Suppressor macrophage (primary cell): ENCODE results near the gene RALGPS1.

Experiments used
- DNase-seq, 4 experiments: peaks; one replicate each; pipeline ENCODE4 v3.0.0-alpha.2; 2020 to 2022

The RALGPS1 gene

DNA sequence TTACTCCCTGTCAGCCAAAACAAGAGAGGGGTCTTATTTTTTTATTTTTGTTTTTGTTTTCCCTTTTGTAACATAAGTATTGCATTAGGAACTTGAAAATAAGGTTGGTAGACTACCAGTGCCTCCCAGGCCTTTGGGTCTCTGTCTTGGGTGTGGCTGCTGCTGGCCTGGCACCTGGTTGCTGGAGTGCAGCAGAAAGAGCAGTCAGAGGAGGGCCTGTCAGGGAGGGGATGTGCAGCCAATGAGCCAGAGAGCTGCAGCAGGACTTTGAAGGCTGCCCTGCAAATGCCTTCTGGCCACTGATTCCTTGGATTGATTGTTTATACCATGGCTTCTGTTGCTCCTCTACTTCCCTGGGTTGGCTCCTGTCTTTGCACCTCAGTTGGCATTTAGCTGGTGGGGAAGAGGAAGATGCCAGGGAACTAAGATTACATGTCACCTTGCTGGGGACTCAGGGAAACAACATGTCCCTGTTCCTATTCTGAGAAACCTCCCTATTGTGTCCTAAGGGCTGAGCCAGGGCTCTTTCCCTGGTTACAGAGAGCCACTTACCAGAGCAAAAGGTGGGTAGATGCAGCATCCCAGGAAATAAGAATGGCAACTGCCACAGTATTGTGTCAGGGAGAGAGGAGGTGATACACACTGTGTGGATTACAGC is 141.3 kb downstream of the RALGPS1 start:
- no peak for DNase-seq

DNA sequence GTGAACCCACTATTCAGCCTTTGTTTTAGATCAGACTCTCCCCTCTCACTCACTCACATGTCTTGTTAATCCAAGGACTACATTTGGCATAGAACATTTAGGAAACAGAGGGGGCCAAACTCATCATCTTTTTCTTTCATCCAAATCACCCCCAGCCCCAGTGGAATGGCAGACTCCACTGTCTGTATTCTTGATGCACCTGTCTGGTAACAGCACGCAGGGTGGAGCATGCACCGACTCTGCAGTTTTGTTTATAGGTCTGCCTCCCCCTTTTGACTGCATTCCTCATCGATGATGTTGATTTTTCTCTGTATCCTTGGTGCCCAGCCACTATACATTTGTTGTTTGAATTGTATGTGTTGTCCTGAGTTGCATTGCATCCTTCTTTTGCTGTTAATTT is 141.9 kb downstream of the RALGPS1 start:
- no peak for DNase-seq

DNA sequence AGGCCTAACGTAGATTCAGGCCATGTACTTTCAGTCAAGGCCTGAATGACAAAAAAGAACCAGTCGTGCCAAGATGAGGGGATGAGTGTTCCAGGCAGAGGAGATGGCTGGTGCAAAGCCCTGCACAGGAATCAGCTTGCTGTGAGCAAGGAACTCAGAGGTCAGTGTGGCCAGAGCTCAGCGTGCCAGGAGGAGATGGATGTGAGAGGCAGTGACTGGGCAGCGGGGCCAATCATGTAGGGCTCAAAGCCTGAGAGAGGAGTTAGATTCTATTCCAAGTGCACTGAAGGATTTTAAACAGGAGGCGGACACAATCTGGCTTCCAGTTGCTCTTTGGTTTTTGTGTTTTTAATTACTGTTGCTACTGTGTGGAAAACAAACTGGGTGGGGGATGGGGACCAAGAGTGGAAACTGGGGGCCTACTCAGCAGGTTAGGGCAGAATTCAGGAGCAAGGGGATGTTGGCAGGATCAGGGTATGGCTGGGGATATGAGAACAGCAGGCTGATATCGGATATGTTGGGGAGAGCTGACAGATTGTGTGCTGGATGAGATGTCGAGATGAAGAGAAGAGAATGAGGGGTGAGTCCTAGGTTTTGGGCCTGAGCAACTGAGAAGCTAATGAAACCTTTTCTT is 143.5 kb downstream of the RALGPS1 start:
- no peak for DNase-seq

DNA sequence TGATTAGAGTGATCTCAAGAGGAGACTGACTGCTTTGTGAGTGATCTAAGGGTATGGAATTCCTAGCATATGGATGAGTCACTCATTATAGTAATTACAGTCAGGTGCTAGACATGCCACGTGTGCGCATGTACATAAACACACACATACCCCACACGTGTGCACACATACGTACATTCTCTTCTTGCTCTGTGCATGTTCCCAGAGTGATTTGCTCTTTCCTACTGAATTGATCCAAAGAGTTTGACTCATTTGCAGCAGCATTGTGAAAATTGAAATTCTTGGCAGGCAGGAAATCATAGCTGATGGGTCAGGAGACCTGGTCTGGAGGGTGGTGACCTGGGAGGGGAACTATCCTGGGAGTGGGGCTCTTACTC is 144.1 kb downstream of the RALGPS1 start:
- no peak for DNase-seq

DNA sequence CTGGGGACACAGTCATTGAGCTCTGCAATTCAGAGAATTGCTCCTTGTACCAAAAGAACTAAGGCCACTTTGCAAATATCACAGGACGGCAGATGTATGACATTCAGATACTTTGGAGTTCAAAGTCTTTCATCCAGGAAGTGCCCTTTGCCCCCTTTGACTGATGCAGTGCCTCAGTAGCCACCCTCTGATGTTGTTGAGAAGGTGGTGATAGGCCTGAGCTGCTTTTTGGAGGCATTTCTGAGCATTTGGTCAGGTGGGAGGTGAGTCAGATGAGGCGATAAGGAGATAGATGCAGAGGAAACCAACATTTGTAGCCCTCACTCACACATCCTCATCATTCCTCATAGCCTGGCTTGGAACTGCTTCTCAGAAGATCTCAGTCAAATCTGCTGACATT is 144.4 kb downstream of the RALGPS1 start:
- no peak for DNase-seq

DNA sequence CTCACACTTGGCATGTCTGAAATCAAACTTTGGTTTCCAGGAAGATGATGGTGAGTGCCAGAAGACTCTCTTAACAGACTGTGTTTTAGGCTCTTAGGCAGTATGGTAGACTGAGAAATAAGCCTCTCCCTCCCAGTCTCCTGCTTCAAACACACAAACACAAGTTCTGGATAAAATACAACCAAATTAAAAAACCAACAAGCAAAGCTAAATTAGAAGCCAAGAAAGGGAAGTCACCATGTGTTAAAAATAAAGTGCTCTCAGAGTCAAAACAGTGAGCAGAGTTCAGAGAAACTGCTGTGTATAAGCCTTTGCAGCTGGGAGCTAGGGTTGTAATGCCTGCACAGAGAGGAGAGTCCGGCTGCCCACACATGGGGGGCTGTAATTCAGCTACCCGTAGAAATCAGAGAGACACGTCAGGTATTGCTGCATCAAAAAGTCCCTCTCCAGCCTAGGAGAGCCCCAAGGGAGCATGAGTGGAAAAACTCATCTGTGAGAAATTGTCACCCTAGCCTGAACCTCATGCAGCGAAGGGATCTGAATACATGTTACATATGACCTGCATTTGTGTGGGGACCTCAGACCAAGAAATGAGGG is 145.3 kb downstream of the RALGPS1 start:
- DNase-seq: no peak

DNA sequence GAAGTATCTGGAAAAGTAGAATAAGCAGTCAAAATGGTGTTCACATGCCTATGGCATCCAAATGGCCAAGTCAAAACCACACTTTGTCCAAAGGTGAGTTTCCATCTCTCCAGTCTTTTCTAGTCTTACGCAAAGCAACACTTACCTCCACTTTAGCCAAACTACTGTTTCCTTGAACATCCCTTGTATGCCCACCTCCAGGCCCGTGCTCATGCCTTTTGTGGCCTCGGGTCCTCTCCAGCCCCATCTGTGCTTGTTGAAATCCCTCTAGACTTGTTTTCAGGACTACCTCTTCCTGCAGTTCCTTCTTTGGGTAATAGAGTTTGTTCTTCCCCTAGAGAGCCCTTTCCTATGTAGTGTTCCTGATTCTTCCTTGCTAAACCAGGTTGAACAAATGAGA is 146.8 kb downstream of the RALGPS1 start:
- DNase-seq: no peak

DNA sequence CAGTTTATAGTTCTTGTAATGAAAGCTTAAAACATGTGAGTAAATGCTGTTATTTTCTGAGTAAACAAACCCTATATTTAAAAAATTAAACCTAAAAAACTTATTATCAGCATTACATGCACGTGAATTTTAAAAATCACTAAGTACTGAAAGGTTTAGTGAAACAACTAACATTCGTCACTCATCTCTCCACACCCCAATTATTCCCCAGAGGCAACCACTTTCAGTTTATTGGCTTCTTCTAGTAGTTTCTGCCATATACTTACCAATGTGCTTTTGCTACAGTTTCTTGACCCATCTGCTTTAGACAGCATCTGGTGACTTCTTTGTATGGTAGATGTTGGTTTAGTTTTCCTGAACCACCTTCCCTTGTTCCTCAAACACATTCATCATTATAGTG is 149.8 kb downstream of the RALGPS1 start:
- DNase-seq: no peak

DNA sequence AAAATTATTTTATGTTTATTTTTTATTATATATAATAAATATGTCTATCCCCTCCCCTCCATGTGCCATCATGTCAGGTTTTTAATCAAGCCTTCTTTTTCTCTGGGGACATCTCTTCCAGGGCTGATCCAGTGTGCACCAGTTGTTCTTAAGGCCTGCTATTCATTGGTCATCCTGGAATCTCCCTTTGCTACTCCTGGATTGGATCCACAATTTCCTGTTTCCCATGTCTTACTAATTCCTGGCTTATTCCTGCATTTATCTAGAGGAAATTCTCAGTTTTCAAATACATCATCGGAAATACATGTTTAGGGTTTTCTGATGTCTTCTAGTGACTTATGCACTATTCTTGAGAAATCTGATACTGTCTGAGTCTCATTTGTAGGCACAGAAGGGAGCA is 151.0 kb downstream of the RALGPS1 start:
- DNase-seq: no peak

DNA sequence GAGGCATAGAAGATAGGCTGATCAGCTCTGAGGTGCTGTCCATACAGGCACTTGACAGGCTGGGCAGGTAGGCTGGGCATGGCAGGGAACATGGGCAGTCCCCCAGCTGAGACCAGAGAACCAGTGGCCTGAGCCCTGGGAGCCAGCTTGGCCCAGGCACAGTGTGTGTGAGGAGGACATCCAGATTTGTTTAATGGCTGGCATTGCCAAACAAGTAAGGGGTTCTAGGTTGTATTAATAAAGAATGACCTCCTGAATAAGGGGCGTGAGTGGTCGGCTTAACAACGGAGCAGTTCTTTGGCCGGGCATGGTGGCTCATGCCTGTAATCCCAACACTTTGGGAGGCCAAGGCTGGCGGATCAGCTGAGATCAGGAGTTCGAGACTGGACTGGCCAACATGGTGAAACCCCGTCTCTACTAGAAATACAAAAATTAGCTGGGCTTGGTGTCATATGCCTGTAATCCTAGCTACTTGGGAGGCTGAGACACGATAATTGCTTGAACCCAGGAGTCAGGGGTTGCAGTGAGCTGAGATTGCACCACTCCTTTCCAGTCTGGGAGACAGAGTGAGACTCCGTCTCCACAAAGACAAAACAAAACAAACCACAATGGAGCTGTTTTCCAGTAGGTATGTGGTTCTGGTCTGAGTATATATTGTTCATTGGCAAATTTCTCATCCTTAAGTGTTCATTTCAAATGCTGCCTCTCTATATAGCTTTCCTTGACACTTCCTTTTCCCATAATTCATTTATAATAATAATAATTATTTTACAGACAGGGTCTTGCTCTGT is 151.7 kb downstream of the RALGPS1 start:
- DNase-seq: no peak

DNA sequence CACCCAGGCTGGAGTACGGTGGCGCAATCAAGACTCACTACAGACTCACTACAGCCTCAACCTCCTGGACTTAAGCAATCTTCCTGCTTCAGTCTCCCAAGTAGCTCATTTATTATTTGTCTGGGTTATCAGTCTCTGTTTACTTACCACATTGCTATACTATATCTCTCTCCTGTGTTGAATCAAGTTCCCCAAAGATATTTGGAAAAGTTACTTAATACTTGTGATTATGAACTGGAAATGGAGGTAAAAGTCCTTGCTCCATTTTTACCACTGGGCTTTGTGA is 152.2 kb downstream of the RALGPS1 start:
- DNase-seq: peak in 1 of 4 experiments; percentile 18

DNA sequence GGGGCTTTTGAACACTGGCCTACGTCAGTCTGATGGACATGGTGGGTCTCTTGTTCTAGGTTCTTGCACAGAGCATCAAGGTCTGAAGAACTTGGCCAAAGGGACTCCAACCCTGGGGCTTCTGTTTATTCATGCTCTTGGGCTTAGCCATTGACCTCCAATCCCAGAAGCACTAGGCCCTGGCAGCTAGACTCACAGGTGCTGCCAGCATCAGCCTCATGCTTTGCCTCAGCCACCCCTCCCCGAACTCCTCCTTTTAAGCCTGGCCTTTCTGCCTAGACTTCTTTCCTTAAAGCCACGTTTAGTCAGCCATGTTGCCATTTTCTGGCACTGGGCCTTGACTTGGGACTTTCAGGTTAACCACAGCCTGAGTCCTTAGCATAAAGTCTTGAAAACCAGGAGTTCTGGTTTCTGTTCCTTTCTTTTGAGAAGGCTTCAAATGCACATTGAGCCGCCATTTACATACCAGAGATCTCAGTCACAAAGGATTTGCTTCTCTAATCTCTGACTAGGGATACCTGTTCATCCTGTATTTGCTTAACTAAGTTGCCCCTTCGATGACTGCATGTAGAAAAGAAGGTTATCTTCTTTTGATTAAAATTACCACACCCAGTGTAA is 153.1 kb downstream of the RALGPS1 start:
- no peak for DNase-seq

DNA sequence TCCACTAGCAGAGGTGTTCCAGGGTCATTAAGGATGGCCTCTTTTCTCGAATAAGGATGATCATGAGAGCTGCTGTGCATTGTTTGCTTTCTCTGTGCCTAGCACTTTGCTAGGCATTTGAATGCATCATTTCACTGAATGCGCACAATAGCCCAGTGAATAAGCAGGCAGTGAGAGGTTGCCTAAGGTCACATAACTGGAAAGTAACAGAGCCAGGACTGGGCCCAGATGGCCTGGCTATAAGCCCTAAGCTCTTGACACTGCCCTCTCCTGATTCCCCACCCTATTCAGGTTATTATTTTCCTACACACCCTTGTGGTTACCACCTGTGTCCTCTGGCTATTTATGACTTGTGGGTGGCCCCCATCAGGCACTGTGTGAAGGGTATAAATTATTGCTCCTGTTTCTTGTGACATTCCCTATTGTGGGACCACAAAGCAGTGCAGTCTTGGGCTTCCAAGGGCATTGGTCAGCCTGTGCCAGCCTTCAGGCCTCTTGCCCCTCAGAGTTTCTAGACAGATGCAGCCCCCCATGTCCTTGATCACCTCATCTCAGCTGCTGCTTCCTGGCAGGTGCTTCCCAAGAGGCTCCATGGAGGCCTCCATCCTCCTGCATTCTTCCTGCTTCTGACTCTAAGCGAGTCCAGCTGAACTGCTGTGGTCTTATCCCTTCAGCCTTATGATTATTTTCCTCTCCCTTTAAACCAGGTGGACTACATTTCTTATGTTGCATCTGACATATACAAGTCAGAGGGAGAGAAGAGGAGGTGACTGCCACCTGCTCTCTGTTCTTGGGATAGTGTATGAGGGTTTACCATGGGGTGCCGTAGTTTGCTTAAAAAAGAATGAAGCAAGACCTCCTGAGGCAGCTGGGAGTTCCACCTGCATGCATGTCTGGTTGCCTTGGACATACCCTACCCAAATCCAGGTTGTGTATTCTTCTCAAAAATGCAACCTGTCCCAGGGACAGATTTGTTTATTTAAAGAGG is 160.3 kb downstream of the RALGPS1 start:
- no peak for DNase-seq

DNA sequence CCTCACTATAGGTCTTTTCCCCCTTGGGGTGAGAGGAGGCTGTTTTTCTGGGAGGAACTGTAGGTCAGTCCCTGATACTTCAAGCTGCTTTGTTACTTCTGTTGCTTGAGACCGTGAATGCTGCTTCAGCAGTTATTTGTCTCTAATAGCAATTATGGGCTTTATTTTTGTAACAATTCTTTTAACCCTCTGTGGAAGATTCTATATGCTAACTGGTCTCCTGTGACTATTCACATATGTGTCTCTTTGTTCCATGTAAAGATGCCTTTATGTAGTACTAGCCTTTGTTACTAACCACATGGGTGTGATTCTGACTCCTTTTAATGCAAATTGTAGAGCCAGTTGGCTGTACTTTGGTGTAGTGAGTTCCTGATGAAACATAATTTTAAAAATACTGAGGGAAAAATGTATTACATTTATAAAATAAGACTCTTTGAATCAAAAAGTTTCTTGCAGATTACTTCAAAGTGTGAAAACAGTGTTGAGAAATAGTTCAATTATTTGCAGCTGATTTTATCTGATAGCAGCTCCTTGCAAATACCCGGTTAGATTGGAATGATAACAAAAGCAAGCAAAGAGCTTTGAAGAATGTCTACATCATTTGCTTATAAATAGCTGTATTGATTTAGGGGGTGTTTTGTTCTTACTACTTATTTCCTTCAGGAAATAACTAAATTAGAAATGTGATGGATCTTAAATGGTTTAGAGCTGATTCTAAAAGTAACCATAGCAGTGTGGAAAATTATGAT is 161.2 kb downstream of the RALGPS1 start:
- no peak for DNase-seq

DNA sequence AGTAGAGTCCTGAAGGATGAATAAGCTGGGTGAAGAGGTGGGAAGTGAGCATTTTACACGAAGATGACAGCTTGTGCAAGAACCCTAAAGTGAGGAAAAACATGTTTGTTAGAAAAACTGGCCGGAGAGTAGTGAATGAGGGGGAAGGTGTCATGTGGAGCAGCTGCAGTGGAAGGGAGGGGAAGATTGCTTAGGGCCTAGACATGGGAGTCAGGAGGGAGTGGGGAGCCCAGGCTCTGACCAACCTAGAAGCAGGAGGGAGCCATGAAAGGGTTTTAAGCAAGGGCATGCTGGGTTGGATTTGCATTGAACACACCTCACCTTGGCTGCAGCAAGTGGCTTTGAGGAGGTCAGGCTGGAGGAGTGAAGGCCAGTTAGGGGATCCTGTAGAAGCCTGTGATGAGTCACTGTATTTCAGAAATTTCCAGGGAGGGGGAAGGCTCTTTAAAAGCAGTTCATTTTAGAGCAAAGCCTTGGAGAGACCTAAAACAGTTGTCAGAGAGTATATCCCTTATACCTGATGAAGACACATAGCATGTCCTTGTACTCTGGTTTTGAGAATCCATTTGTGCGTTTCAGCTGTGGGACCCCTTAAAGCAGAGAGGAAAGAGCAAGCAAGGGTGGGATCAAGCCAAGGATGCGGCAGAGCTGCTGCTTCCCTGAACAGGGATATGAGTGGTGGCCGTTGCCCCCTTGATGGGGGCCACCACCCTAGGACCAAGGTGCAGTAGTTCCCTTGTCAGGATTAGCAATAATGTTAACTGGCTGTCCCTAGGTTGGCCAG is 162.5 kb downstream of the RALGPS1 start:
- no peak for DNase-seq

DNA sequence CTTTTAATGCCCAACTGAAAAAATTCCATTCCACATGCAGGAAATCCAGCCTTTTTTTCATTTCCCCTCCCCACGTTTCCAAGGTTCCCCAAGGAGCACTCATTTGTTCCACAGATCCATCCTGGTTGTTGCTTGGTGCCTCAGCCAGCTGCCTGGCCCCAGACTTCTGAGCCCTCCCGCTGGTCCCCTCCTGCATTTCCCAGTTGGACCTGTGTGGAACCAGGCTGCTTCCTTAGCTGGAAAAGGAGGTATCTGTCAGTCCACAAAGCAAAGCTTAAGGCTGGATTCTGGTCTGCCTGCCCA is 163.0 kb downstream of the RALGPS1 start:
- no peak for DNase-seq

DNA sequence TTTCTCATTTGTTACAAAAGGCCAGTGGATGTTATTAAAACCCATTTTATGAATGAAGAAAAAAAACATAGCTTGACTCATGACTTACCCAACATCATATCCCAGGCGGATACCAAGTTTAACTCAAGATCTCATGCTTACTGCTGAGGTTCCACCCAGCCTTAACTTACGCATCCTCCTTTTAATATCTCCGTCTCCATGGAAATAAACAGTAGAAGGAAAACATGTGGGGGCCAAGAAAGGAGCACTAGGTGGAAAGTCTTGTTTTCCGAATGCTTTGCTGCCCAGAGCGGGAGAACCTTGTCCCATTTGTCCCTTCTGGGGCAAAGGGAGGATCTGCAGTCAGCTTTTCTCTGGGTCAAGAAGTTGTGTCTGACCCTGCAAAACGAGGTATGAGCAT is 163.8 kb downstream of the RALGPS1 start:
- DNase-seq: no peak

DNA sequence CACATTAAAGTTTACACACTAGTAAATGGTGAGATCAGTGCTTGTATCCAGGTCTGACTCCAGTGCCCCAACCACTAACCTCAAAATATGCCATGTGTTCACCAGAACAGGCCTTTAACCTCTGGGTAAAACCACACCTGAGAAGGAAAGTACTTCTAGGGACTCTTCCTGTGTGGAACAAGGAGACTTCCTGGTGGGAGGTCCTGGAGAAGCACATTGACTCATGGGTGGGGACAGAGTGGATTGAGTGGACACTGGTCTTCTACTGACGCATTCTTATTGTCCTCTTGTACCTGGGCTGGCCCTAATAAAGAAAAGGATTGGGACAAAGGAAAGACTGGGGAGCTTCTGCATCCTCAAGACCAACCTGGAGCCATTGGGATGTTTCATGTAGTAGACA is 164.4 kb downstream of the RALGPS1 start:
- no peak for DNase-seq

DNA sequence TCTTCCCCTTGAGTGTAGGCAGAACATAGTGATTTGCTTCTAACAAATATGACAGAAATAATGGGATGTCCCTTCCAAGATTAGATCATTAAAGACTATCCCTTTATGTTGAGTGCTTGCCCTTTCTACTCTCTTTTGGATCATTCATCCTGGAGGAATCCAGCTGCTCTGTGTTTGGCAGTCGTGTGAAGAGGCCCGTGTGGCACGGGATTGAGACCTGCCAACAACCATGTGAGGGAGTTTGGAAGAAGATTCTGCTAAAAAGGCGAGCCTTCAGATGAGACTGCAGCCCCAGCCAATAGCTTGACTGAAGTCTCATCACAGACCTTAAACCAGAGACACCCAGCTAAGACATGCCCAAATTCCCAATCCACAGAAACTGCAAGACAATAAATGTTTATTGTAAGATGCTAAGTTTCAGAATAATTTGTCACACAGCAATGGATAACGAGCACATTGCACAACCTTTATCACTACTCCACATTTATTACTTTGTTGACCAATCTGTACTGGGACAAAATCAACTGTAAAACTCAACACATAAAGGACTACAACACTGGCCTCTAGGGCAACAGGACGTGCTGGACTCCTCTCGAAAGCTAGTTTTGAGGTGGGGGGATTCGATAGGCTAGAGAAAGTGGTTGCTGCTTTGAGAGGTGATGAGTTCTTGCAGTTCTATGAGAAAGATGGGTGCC is 165.0 kb downstream of the RALGPS1 start:
- DNase-seq: no peak
